GM21619 (cell line): ENCODE measurements around the gene SPPL2A.
"Not testable (repeated sequence)": the region's sequence is repeated elsewhere in the genome, so short reads cannot be mapped to it uniquely, and the experiment has no call there.

Experiments used
- ATAC-seq: cut with Tn5 transposase; IDR thresholded peaks from one replicate; pipeline ENCODE4 v1.9.1; 2021; ENCODE audit not compliant: unreplicated experiment

SPPL2A gene, protein sequence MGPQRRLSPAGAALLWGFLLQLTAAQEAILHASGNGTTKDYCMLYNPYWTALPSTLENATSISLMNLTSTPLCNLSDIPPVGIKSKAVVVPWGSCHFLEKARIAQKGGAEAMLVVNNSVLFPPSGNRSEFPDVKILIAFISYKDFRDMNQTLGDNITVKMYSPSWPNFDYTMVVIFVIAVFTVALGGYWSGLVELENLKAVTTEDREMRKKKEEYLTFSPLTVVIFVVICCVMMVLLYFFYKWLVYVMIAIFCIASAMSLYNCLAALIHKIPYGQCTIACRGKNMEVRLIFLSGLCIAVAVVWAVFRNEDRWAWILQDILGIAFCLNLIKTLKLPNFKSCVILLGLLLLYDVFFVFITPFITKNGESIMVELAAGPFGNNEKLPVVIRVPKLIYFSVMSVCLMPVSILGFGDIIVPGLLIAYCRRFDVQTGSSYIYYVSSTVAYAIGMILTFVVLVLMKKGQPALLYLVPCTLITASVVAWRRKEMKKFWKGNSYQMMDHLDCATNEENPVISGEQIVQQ

DNA sequence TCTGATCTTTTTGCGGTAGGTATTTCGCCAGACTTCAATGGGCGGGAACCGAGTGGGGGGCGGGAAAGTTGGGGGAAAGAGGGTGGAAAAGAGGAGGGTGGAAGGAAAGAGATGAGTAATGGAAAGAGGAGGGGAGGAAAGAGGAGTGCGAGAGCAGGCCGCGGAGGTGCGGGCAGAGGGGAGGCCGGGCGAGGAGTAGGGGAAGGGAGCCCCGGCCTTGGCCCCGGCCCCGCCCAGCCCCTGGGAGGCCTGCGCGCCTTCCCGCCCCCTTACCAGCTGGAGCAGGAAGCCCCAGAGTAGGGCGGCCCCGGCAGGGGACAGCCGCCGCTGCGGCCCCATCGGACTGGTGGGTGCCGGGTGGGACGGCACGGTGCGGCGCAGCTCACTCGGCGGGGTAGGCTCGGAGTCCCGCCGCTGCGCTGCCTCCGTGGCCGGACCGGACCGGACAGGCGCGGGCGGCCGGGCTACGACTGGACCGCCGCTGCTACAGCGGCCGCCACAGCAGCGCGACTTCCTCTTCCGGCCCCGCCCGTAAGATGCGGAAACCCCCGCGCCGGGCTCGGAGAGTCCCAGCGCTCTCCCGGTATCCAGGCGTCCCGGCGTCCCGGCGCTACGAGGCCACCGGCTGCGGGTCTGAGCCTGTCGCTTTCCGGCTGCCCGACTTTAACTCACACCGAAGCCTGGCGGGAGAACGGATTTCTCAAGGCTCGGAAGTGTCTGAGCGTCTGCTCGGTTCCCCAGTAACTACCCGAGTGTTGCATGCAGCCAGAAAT is at the start of gene SPPL2A:
SPPL2A (minus strand) TSS at position 512 of the 773 bp plus-strand sequence; CDS start at position 339, 173 bp downstream.
- ATAC-seq: peak; percentile 87

DNA sequence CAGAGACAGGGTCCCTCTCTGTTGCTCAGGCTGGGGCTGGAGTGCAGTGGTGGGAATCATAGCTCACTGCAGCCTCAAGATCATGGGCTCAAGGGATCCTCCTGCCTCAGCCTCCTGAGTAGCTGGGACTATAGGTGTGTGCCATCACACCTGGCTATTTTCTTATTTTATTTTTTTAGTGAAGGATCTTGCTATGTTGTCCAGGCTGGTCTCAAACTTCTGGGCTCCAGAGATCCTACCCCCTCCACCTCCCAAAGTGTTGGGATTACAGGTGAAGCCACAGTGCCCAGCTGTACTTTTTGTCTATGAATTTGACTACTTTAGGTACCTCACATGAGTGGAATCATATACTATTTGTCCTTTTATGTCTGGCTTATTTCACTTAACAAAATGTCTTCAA is 49.1 kb upstream of the SPPL2A start:
- no peak for ATAC-seq

DNA sequence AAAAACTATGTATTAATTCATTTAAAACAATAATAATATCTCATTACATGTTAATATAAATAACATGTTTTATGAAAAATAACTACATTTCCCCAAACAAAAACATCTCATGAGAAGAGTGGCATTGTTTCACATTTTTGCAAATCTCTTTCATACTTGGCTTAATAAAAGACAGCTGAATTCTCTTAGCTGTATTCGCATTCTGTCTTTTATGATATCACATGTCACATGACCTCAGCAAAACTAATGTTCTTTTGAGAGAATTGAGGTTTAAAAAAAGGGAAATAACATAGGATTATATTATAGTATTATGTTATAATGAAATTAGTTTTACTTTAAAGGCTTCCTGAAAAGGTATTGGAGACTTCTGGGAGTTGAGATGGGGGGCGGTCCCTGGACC is 48.4 kb upstream of the SPPL2A start:
- ATAC-seq: no peak

DNA sequence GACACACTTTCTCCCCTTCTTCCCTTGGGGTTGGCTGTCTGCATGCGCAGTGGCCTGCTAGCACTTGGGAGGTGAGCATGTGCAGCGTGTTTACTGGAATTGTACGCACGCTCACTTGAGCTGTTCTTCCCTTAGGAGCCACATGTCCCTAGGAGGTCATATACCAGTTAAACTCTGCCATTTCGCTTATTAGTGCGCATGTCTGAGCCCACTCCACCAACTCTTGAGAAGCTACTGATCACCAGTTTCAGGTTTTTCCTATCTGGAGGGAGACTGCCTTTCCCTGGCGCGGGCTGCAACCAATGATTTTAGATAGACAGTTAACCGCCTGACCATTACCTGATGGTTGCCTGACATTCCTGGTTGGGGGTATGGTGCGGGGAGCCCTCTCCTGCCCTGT is 47.6 kb upstream of the SPPL2A start:
- ATAC-seq: no peak

DNA sequence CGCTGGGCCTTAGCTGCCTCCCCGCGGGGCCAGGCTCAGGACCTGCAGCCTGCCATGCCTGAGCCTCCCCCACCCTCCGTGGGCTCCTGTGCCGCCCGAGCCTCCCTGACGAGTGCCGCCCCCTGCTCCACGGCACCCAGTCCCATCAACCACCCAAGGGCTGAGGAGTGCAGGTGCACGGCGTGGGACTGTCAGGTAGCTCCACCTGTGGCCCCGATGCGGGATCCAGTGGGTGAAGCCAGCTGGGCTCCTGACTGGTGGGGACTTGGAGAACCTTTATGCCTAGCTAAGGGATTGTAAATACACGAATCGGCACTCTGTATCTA is 46.6 kb upstream of the SPPL2A start:
- not testable (repeated sequence) for ATAC-seq

DNA sequence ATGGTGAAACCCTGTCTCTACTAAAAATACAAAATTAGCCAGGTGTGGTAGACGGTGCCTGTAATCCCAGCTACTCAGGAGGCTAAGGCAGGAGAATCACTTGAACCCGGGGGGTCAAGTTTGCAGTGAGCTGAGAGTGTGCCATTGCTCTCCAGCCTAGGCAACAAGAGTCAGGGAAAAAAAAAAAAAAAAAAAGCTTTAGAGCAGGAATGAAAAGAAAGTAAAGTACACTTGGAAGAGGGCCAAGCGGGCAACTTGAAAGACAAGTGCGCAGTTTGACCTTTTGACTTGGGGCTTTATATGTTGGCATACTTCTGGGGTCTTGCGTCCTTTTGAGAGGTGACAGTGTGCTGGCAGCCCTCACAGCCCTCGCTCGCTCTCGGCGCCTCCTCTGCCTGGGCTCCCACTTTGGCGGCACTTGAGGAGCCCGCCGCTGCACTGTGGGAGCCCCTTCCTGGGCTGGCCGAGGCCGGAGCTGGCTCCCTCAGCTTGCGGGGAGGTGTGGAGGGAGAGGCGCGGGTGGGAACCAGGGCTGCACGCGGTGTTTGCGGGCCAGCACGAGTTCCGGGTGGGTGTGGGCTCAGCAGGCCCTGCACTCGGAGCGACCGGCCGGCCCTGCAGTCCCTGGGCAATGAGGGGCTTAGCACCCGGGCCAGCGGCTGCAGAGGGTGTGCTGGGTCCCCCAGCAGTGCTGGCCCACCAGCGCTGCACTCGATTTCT is 46.1 kb upstream of the SPPL2A start:
- ATAC-seq: not testable (repeated sequence)

DNA sequence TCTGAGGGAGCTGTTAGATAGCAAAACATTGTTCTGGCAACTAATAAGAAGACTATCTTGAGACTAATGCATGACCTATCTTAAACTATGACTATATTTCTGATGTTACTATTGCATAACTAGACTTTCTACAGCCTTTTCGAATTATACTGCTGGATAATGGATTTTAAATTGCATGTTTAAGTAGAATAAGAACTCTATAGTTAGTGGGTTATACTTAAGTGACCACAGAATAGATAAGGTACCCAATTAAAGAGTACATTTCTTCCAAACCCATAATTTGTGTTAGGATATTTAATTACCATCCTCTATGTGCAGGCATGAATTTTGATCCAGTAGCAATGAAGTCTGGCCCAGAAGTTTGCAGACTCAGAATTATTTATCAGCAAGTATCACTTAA is 44.6 kb upstream of the SPPL2A start:
- no peak for ATAC-seq

DNA sequence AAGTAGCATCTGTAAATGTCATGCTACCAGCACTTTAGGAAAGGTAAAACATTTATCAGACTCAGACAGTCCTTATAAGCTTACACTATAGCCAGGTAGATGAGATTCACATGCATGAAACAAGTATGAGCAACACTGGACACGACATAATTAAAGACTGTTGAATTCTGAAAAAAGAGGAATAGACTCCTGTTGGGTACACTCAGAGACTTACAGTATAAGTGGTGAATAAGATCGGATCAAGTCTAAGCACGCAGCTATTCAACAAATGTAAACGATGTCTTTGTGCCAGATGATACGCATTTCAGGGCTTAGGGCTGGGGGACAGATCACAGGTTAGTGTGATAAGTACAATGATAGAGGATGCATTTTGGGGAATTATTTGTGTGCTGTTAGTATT is 43.2 kb upstream of the SPPL2A start:
- ATAC-seq: no peak

DNA sequence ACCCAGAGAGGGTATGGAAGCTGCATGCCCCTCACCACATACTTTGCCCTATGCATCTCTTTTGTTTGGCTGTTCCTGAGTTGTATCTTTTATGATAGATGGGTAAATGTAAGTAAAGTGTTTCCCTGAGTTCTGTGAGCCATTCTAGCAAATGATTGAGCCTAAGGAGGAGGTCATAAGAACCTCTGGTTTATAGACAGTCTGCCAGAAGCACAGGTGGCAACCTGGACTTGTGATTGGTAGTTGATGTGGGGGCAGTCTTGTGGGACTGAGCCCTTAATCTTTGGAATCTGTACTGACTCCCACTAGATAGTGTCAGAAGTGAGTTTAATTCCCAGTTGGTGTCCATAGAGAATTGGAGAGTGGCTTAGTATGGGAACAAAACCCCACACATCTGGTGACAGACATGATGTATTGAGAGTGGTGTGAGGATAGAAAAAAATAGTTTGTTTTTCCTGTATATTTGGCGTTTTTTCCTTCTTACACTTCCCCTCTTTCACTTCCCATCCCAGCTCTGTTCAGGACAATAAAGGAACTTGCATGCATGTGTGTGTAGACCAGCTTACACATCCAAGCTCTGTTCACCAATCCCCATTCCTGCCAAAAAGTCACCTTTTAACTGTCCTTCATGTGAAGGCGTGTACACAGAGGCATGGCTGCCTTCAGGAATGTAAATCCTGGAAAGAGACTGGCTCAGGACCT is 38.1 kb upstream of the SPPL2A start:
- no peak for ATAC-seq

DNA sequence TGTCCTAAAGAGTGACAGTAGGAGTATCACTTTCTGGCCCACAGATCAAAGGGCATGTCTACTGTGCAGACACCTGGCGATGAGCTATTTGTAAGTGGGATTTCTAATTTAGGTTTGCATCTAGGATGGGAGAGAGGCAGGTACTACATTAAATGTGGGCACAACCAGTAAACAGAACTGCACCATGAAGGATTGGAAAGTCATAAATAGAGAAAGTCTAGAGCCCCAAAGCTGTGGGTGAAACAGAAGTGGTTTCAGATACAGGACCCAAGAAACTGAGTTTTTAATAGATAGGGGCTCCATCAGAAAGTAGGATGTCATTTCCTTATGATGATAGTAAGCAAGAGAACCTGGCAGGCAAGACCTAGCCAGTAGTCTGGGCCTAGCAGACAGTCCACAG is 35.2 kb upstream of the SPPL2A start:
- ATAC-seq: no peak

DNA sequence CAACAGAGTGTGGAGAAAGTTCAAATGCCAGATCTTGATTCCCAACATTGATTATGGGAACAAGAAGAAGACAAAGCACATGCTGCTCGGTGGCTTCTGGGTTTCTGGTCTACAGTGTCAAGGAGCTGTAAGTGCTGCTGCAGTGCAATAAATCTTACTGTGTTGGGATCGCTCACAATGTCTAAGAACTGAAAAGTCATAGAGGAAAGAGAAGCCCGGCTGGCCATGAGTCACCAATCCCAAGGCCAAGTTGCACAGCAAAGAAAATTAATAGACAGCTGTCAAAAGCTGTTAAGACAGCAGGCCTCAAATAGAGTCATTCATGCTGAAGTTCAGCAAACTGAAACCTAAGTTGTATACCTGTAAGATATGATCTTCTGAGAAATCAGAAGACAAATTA is 33.2 kb upstream of the SPPL2A start:
- no peak for ATAC-seq

DNA sequence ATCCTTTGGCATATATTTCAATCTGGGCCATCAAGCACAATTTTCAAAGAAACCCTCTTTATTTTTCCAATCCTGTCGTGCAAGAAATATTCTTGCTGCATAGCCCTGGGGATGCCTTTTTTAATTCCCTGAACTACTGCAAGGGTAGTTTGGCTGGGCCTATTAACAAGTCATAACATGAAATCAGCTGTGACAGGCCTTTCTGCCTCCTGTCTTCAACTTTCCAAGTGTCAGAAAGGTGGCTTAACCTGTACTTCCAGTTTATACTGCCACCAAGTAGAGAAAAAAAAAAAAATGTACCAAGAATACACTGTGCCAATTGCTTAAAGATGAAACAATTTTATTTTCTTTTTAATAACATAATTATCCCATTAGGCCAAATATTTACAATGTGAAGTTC is 32.4 kb upstream of the SPPL2A start:
- no peak for ATAC-seq

DNA sequence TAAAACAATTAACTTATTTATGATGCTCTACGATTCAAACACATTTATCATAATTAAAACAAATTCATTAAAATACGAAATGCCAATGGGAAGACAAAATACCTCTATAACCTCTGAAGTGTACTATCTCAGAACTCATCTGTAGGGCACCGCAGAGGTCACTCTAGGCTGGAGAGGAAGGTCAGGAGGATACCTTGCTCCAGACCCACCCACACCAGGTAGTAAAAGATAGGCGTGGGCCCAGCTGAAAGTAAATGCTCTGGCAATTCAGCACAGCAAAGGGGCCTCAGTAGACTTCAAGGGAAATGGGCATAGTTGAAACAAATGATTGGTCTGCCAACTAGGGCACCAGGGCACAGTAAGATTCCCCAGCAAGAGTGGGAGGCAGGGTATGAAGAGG is 26.0 kb upstream of the SPPL2A start:
- no peak for ATAC-seq

DNA sequence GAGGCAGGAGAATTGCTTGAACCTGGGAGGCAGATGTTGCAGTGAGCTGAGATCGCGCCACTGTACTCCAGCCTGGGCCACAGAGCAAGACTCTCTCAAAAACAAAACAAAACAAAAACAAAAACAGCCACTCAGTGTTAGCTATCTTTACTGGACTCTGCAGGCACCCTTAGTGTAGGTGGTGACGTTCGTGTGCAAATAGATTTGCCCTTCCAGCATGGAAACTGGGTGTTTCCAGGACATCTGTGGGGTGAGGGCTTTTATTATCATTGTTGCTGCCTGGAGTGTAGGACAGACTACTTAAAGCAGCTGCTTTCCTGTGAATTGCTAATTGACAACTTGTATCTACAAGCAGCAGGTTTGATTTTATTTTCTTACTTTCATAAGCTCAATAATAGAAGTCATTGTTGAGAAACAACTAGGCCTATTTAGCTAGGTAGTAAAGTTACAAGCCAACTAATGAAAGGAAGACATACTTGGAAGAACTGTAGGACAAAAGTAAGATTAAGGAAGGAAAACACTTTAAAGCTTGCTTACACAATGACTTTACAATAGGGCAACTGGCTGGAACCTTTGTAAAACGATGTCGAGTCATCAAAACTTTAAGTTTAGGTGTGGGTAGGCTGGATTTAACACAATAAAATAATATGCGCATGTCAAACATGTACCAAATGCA is 25.4 kb upstream of the SPPL2A start:
- no peak for ATAC-seq

DNA sequence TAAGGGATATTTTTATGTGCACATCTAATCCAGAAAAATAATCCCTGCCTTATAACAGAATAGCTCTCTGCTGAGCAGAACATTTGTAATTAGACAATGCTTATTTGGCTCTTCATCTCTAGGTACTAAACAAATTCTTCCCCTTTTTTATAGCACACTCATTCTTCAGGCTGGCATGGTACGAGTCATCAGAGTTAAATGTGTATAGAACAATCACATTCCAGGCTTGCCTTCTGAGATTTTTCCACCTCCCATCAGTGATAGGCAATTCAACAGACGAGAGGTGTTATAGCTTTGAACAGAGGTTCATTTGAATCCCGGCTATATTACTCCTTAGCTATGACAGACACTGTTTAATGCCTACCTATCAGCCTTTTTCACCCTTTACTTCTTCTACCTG is 21.4 kb upstream of the SPPL2A start:
- ATAC-seq: no peak

DNA sequence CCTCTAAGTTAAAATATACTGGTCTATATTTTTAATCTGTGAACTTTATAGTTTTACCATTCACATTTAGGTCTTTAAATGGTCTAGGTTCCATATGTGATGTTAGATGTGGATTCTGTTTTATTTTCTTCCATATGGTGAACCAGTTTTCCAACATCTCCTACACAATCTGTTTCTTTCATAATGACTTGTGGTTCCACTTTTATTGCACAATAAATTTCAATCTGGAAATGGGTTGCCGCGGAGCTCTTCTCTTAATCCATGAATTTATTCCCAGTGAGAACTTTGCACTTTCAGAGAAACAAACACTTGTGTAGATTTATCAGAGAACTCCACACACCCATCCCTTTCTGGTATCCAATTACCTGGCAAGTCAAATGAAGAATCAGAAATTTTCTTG is 20.9 kb upstream of the SPPL2A start:
- no peak for ATAC-seq

DNA sequence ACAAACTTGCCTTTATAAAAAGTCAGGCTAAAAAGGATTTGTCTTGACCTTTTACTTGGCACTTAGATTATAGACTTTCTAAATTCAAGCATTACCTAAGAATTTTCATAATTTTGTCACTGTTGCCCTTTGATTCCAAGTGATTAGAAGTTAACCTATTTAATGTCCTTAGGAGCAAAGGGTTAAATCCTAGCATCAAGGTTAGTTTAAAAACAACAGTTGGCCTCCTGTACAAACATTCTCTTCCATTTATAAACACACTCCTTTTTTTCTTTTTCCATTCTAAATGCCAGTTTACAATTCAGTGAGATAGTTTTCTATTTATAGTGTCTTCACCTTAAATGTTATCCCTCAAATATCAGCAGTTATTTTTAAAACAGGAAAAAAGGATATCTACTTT is 18.4 kb upstream of the SPPL2A start:
- ATAC-seq: no peak

DNA sequence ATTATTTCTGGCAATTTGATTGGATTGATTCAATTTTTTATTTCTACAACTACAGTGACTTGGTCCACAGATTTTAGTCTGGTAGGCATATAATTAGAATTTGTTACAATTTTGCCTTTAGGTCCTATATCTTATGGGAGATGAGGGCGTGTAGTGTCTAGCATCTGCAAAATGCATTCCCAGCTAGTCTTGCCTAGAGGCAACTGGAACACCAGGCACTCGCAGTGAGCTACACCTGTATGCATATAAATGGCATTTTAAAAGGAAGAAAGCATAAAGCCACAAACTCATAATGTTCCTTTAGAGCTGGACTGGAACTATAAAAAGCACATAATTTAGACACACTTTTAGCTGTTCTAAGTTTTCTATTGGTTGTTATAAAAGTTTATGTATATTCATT is 17.9 kb upstream of the SPPL2A start:
- ATAC-seq: no peak

DNA sequence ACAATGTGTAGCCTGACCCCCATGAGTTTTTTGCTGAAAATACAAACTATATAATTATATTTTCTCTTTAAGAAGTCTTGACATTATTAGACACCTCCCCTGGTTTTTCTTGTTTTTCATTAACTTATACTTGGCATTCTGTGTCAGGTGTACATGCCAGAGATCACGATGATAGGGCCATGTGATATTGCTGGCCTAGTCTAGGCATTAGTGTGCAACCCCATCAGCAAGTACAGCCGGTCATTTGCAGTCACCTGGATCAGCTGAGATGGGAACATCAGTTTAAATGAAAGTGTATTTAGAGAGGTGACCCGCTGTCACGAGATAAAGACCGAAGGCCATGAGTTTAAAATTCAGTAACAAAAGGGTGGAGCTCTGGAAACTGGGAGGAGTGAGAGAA is 12.6 kb upstream of the SPPL2A start:
- ATAC-seq: no peak

DNA sequence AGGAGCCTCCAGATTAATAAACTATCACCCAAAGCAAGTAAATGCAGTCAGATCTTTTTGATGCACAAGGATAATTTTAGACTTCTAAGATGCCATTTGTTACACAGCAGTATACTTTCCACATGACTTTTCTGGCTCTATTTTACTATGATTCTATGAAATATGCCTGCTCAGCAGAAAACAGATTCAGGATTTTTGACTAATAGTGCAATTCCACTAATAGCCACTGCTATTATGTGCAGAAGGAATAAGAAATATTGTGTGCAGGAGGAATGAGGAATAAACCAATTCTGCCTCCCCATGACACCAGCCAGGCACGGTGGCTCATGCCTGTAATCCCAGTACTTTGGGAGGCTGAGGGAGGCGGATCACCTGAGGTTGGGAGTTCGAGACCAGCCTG is 11.5 kb upstream of the SPPL2A start:
- no peak for ATAC-seq

DNA sequence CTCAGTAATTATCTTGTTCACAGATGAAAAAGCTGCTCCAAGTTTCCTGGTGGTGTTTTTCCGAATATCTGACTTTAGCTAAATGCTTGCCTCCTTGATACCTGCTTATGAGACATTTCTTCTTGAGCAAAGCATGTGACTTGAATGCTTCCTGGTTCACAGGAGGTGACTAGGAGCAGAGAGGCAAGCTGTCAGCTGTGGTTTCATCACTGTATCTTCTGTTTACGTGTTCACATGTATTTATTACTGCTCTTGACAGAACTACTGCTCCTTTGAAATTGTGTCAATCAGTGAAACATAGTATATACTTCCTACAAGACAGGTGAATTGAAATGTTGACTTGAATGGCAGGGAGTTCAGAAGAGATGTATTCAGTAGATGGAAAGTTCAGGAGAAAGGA is 8.9 kb upstream of the SPPL2A start:
- ATAC-seq: no peak
